Keratinocyte (primary cell): ENCODE results near the gene DCLK1.

Experiments used
- CTCF ChIP-seq, 3 experiments: IDR thresholded peaks in 1 of 3; conservative IDR thresholded peaks in 1 of 3; optimal IDR thresholded peaks in 1 of 3; 2 replicates in 2 of 3; 3 replicates in 1 of 3; pipeline versions ENCODE3 to v1.5.1; 2011; ENCODE audit warnings: low read length in 3 of 3, mild to moderate bottlenecking in 3 of 3, moderate library complexity in 2 of 3, control low read depth in 1 of 3, inconsistent platforms in 1 of 3; ENCODE audit not compliant: insufficient read depth in 2 of 3; ENCODE audit errors: extremely low read depth in 1 of 3
- EZH2 ChIP-seq: IDR thresholded peaks from one replicate; pipeline ENCODE4 v1.6.1; 2012; ENCODE audit warnings: inconsistent platforms, mild to moderate bottlenecking, low read length, moderate library complexity

GRCh38 chr13:35920816-35921215 is 210.4 kb downstream of the DCLK1 start:
- TF ChIP-seq CTCF (optimal IDR thresholded peaks at IDR 0.05 in 1 of 3, IDR thresholded peaks at IDR 0.05 in 1 of 3, conservative IDR thresholded peaks at IDR 0.05 in 1 of 3; ENCODE audit: extremely low read depth in 1 of 3, insufficient read depth in 2 of 3, low read length in 3 of 3) = no peak
- TF ChIP-seq EZH2 = no peak
